Measurements from ENCODE around the gene SLC35B3. TPM values are rescaled to one million over a fixed set of nuclear protein-coding genes. Genes with fewer than 3 reads are reported as not detected.

The SLC35B3 gene
- total RNA-seq = 19.7 and 21.9 TPM in 2 replicates

DNA sequence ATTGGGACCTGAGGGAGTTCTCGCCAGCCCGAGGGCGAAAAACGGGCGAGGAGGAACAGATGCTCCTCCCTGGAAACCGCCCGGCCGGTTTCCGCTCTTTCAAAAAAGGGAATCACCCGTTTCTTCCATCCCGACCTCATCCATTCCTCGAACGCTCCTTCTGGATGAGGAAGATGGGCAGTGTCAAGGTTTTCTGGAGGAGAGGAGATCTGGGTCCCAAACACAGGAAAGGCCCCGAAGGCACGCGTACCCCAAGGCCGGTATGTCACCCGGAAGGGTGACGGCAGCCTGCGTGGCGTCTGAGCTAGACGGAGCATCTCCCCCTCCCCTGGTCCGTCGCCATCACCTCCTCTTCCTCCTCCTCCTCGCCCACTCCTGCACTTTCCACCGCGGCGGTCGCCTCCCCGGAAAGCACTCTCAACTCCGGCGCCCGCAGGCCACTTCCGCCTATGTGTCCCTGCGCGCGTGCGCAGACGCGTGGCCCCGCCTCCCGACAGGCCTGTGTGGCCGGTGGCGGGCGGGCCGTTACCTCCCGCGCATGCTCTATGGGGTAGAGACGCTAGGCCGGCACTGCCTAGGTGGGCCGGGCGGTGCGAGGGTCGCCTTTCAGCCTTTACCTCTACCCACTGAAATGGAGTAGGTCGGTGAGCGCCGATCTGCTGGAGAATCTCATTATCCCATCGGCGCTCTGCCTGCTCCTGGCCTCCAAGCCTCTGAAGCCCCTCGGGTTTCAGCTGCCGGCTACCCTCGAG lies at the start of gene SLC35B3:
Gene SLC35B3, minus strand, starts transcription at position 453 of the 752 bp plus-strand sequence.

Measured in uterine smooth muscle cell (primary cell).